Stimulated activated CD4-positive, alpha-beta T cell treated with anti-CD3 and anti-CD28 coated beads, TNF-alpha, amount 100 ng/mL, for 4 hours (primary cell): ENCODE measurements around the gene CDRT4.
"Not testable (repeated sequence)": the region's sequence is repeated elsewhere in the genome, so short reads cannot be mapped to it uniquely, and the experiment has no call there.

Experiments used
- DNase-seq, 3 experiments: peaks; one replicate each; pipeline ENCODE4 v3.0.0-alpha.2; 2020; ENCODE audit warnings: low read depth in 3 of 3

Gene CDRT4

GRCh38 chr17:15467592-15467991 is at the start of gene CDRT4:
TSS of gene CDRT4 (minus strand) at chr17:15467621. CDS start at chr17:15440238, 27,383 bp downstream.
- no peak for DNase-seq

GRCh38 chr17:15516150-15516549 is 48.7 kb upstream of the CDRT4 start:
- DNase-seq: no peak

- no peak for DNase-seq
Measured at GRCh38 chr17:15514469-15514868, 47.0 kb upstream of the CDRT4 start.

- no peak for DNase-seq
Measured at GRCh38 chr17:15513856-15514459, 46.5 kb upstream of the CDRT4 start.

- DNase-seq: no peak
Measured at GRCh38 chr17:15513058-15513791, 45.8 kb upstream of the CDRT4 start.

- DNase-seq: no peak
Measured at GRCh38 chr17:15512071-15512709, 44.8 kb upstream of the CDRT4 start.

GRCh38 chr17:15511142-15511541 is 43.7 kb upstream of the CDRT4 start:
- no peak for DNase-seq

GRCh38 chr17:15510361-15510760 is 42.9 kb upstream of the CDRT4 start:
- DNase-seq: no peak

- DNase-seq: no peak
Measured at GRCh38 chr17:15509095-15509494, 41.7 kb upstream of the CDRT4 start.

GRCh38 chr17:15508466-15508865 is 41.0 kb upstream of the CDRT4 start:
- DNase-seq: no peak

GRCh38 chr17:15507896-15508295 is 40.5 kb upstream of the CDRT4 start:
- no peak for DNase-seq

- no peak for DNase-seq
Measured at GRCh38 chr17:15507001-15507400, 39.6 kb upstream of the CDRT4 start.

GRCh38 chr17:15505708-15506107 is 38.3 kb upstream of the CDRT4 start:
- not testable (repeated sequence) for DNase-seq

GRCh38 chr17:15503731-15504130 is 36.3 kb upstream of the CDRT4 start:
- no peak for DNase-seq

- peak; percentile 21 to 44 (median 32) for DNase-seq
Measured at GRCh38 chr17:15502369-15503112, 35.1 kb upstream of the CDRT4 start.

- no peak for DNase-seq
Measured at GRCh38 chr17:15501793-15502192, 34.4 kb upstream of the CDRT4 start.

GRCh38 chr17:15501282-15501681 is 33.9 kb upstream of the CDRT4 start:
- no peak for DNase-seq

GRCh38 chr17:15498107-15498506 is 30.7 kb upstream of the CDRT4 start:
- no peak for DNase-seq

GRCh38 chr17:15496735-15497670 is 29.6 kb upstream of the CDRT4 start:
- DNase-seq: no peak

- no peak for DNase-seq
Measured at GRCh38 chr17:15494821-15495220, 27.4 kb upstream of the CDRT4 start.

GRCh38 chr17:15493693-15494035 is 26.2 kb upstream of the CDRT4 start:
- DNase-seq: no peak
